ENCODE data around the gene DCT. TPM values are rescaled to one million over a fixed set of nuclear protein-coding genes. Genes with fewer than 3 reads are reported as not detected.

DCT gene
- total RNA-seq, 1 experiment from 2014 or later = 0.06 TPM

DNA sequence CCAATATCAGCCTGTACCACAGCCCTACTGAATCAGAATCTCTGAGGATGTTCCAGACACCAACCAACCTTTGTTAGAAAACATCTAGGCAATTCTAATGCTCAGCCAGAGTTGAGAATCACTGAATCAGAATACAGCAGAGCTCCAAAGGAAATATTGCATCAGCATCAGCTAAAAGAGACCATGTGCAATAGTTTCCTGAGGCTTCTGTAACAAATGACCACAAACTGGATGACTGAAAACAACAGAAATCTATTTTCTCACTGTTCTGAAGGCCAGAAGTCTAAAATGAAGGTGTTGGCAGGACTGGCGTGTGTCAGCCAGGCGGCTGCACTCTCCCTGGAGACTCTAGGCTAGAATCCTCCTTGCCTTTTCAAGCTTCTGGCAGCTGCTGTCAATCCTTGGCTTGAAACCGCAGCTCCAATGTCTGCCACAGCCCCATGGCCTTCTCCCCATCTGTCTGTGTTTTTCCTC is 1.2 kb upstream of the DCT start:
- peak in 1 of 2 experiments; percentile 17 for DNase-seq
- H3K27ac ChIP-seq = no peak overlapping the region
- H3K36me3 ChIP-seq = no peaks in the 10 kb centered on the region
- no peaks in the 10 kb centered on the region for H3K4me1 ChIP-seq
- no peaks in the 10 kb centered on the region for H3K27me3 ChIP-seq
- H3K9me3 ChIP-seq (replicated peaks) = no peaks in the 10 kb centered on the region
- no peak overlapping the region for H3K4me3 ChIP-seq

DNA sequence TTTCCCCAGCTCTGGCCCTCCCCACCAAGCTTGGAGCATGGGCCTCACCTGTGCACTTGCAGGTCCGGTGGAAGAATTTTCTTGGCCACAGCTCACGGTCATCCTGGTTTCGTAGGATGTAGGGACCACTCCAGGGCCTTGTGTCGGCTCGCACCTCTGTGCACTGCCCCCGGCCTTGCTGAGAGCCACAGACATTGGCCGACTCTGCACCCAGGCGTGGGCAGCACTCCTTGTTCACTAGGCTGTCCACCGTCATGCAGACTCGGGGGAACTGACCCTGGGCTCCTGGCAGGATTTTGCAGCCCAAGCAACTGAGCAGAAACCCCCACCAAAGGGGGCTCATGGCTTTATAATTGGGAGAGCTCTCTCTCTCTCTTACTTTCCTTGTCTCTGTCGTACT is 569 bp downstream of the DCT start:
- no peaks in the 10 kb centered on the region for H3K4me1 ChIP-seq
- H3K36me3 ChIP-seq = no peaks in the 10 kb centered on the region
- no peaks in the 10 kb centered on the region for H3K27me3 ChIP-seq
- no peaks in the 10 kb centered on the region for H3K9me3 ChIP-seq (replicated peaks)
- H3K27ac ChIP-seq = no peak overlapping the region
- DNase-seq = no peak
- H3K4me3 ChIP-seq = no peak overlapping the region

DNA sequence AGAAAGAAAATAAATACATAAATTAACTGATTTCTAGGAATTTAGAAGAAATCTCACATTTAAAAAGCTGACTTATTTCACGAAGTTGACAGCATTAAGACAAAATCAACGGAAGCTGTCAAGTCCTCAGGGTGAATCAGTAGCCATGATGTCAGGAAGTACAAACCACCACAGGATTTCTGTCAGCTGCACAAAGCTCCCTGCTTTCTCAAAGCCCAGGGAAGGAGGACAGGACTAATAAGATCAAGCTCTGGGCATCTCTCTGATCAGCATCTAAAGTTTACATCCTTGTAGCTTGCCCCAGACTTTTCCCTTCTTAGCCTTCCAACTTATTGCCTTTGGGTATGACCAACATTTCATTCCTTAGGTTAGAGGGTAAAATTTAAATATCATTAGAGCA is 9.4 kb downstream of the DCT start:
- no peaks in the 10 kb centered on the region for H3K9me3 ChIP-seq (replicated peaks)
- H3K27ac ChIP-seq = no peak overlapping the region
- no peak for DNase-seq
- H3K36me3 ChIP-seq = no peaks in the 10 kb centered on the region
- no peak overlapping the region for H3K4me3 ChIP-seq
- H3K27me3 ChIP-seq = no peaks in the 10 kb centered on the region
- no peaks in the 10 kb centered on the region for H3K4me1 ChIP-seq

DNA sequence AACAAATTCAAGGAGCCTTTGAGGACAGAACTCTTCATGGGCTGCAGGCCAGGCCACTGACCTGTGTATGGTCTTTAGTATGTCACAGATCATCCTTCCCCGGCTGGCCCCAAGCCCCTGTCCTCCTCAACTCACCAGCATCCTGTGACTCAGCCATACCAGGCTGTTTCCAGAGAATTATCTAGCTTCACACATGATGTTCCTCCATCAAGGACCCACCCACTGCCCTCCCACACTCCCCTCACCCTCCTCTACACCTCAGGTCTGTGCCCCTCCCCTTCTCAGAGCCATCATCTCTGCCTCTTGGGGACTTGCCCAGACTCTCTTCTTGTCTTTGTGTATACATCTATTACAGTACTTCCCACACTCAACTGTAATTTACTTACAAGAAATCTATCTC is 14.7 kb downstream of the DCT start:
- H3K27me3 ChIP-seq = no peaks in the 10 kb centered on the region
- no peaks in the 10 kb centered on the region for H3K4me1 ChIP-seq
- no peaks in the 10 kb centered on the region for H3K36me3 ChIP-seq
- DNase-seq = no peak
- no peaks in the 10 kb centered on the region for H3K9me3 ChIP-seq (replicated peaks)
- H3K27ac ChIP-seq = no peak overlapping the region
- no peak overlapping the region for H3K4me3 ChIP-seq

DNA sequence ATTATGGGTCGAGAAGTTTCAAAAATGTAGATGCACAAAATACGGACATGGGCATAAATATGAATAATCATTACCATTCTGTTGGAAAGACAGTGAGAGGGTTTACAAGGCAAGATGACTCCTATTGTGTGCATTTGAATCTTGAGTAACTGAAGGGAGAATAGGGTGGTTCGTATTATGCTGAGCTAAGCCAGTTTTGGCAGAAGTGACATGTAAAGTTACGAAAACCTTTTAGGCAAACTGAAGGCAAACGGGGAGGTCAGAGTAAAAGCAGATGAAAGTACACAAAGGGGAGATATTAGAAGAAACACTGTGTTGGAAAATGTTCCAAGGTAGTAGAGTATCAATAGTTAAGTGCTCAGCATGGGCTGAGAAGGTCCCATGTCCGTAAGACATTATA is 16.8 kb downstream of the DCT start:
- DNase-seq = no peak
- Histone ChIP-seq H3K27me3 (no peaks in the 10 kb centered on the region), H3K4me1 (no peaks in the 10 kb centered on the region), H3K9me3 (replicated peaks) (no peaks in the 10 kb centered on the region), H3K27ac (no peak overlapping the region), H3K4me3 (no peak overlapping the region), H3K36me3 (no peaks in the 10 kb centered on the region)

DNA sequence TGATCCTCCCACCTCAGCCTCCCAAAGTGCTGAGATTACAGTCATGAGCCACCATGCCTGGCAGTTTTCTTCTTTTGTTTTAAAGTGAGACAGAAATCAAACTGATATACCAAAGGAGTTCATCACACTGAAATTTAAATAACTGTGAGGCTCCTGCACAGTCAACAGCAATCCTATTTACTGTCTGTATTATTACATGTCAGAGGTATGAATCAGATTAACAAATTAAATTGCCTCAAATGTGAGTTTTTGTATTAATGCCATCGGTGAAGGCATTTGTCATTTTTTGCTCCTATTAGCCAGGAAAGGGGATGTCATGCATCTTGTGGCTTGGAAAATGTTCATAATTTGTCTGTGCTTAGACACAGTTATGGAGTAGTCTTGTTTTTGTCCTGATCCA is 20.4 kb downstream of the DCT start:
- Histone ChIP-seq H3K4me3 (no peak overlapping the region), H3K36me3 (no peaks in the 10 kb centered on the region), H3K4me1 (no peaks in the 10 kb centered on the region), H3K9me3 (replicated peaks) (no peaks in the 10 kb centered on the region), H3K27me3 (no peaks in the 10 kb centered on the region), H3K27ac (no peak overlapping the region)
- no peak for DNase-seq

DNA sequence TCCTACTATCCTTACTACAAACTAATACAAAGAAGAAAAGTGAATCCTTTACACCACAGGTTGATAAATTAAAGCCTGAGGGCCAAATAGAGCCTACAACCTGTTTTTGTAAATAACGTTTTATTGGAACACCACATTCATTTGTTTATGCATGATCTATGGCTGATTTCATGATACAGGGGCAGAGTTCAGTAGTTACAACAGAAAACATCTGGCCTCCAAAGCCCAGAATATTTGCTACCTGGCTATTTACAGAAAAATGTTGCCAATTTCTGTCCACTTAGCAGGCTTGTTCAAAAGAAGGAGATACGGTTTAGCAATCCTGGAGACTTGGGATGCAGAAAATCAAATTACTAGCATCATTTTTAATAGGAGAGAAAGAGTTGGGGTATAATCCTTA is 24.1 kb downstream of the DCT start:
- Histone ChIP-seq H3K4me1 (no peaks in the 10 kb centered on the region), H3K36me3 (no peaks in the 10 kb centered on the region), H3K27me3 (no peaks in the 10 kb centered on the region), H3K4me3 (no peak overlapping the region), H3K9me3 (replicated peaks) (no peaks in the 10 kb centered on the region), H3K27ac (no peak overlapping the region)
- DNase-seq = no peak

DNA sequence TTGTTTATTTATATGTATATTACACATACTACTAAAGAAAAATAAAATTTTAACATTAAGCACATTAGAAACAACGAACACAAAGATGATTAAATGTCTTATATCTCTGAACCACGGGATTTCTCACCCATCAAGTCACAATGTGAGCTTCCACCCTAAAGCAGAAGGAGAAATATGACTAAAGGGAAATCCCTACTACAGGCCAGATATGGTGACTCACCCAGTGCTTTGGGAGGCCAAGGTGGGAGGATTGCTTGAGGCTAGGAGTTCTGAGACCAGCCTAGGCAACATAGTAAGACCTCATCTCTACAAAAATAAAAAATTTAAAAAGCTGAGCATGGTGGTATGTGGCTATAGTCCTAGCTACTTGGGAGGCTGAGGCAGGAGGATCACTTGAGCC is 24.6 kb downstream of the DCT start:
- H3K4me1 ChIP-seq = no peaks in the 10 kb centered on the region
- no peak overlapping the region for H3K4me3 ChIP-seq
- no peaks in the 10 kb centered on the region for H3K27me3 ChIP-seq
- no peak overlapping the region for H3K27ac ChIP-seq
- H3K9me3 ChIP-seq (replicated peaks) = no peaks in the 10 kb centered on the region
- DNase-seq = no peak
- no peaks in the 10 kb centered on the region for H3K36me3 ChIP-seq

DNA sequence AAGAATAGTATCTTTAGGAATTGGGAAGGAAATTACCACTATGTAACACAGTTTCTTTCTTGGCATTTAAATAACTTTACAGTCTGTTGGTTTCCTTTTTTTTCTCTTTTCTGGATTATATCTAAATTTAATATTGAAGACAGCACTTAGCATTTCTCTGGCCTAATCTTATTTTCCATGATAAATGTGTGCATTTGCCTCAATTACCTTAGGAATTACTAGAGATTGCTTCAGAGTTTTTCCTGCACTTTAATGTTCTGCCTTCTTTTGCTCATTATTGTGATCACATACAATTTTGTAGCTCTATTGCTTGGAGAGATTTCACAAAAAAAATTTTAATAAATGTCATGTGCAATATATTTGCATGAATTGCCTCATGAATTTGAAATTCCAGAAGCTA is 25.1 kb downstream of the DCT start:
- H3K27ac ChIP-seq = no peak overlapping the region
- H3K4me3 ChIP-seq = no peak overlapping the region
- no peaks in the 10 kb centered on the region for H3K27me3 ChIP-seq
- H3K9me3 ChIP-seq (replicated peaks) = no peaks in the 10 kb centered on the region
- H3K4me1 ChIP-seq = no peaks in the 10 kb centered on the region
- DNase-seq = no peak
- no peaks in the 10 kb centered on the region for H3K36me3 ChIP-seq

DNA sequence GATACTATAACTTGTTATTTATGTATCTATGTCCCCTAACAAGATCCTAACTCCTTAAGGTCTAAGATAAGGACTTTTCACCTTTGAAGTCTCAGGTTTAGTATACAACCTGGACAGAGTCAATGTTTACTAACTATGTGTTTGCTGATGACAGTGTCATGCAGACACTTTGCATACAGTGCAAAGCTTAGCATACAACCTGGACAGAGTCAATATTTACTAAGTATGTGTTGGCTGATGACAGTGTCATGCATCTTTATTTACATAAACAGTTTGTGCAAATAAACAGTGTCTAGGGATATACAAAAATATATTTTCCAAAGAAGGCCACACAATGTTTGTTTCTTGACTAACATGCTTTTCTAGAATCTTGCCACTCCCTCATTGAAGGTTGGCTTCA is 34.7 kb downstream of the DCT start:
- H3K9me3 ChIP-seq (replicated peaks) = no peaks in the 10 kb centered on the region
- no peaks in the 10 kb centered on the region for H3K27me3 ChIP-seq
- no peak for DNase-seq
- no peak overlapping the region for H3K4me3 ChIP-seq
- H3K36me3 ChIP-seq = no peaks in the 10 kb centered on the region
- no peaks in the 10 kb centered on the region for H3K4me1 ChIP-seq
- H3K27ac ChIP-seq = no peak overlapping the region

DNA sequence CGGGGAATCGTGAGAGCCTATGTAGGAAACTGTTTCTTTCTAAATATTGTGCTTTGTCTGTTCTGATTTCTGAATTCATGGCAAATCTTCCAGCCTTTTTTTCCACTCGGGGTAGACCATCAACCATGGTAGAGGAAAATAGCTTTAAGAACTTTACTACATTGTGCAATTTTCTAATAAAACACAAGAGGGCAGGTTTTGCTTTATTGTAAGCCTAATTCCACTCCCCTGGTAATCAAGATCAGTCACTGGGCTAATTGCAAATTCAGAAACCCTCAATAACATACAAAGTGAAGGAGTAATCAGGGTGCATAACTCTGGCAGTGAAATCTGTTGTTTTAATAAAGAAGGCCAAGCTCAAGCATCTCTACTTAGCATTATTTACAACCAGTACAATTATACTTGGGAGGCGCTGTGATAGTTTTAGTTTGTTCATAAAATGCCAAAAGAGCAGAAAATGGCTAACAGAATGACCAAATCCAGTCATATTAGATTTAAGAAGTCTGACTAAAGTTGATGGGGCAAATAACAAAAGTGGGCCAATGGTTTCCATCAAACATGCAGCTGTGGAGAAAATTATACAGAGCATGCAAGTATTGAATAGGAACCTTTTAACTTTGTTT is 43.8 kb downstream of the DCT start:
- no peaks in the 10 kb centered on the region for H3K36me3 ChIP-seq
- no peak overlapping the region for H3K4me3 ChIP-seq
- no peaks in the 10 kb centered on the region for H3K27me3 ChIP-seq
- no peaks in the 10 kb centered on the region for H3K4me1 ChIP-seq
- peak in 1 of 2 experiments; percentile 68 for DNase-seq
- H3K9me3 ChIP-seq (replicated peaks) = no peaks in the 10 kb centered on the region
- H3K27ac ChIP-seq = no peak overlapping the region

DNA sequence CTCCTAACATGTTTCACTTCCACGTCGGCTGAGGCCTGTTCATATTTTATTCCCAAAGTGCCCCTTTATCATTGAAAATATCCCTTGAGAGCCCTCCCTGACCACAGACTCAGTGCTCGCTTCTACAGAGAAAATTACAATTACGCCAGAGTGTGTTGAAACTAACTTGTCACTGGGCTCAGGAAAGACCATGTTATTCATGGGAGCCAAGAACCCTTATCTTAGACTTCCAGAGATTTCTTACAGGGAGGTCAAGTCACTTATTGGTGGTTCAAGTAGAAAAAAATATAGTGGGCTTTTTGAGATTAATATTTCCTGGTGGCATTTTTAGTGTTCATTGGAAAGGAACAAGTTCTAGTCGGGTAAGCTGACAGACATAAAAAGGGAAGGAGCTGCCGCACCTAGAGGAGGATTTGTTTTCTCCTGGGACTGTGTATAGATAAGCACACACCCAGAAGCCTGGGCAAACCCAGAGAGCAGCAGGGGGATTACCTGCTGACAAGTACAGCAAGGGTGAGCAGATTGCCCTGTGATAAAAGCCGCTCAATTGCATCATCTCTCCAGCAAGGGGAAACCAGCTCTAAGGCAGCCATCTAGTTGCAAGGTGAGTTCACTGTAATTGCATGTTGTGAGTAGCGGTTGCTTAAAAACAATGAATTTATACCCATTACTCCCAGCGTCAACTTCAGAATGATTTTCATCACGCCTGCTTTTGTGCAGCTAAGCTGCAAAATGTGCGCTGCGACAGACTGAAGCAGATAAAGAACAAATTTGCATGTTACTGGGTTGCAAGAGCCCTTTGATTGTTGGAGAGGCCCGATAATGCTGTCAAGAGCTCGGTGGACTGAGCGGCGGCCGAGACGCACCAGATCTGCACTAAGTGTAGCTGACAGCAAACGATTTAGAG is 46.2 kb downstream of the DCT start:
- no peaks in the 10 kb centered on the region for H3K36me3 ChIP-seq

DNA sequence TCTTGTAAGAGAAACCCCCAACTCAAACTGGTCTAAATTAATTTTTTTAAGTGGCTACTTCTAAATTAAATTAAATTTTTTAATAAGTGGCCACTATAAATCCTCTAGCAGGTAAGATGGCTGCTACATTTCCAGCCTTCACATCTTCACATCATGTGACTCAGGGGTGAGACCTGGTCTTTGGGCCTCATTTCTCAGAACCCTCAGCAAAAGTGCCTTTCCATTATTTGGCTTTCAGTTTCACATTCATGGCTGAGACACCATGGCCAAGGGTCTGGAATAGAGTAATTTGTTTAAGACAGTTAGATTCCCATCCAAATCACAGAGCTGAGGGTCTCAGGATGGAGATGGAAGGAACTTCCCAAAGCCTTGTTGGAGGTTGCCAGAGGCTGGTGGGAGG is 47.5 kb downstream of the DCT start:
- Histone ChIP-seq H3K4me3 (no peak overlapping the region), H3K27me3 (no peaks in the 10 kb centered on the region)

More for the DNA sequence above, 46.2 kb downstream of the DCT start:
- Histone ChIP-seq H3K9me3 (replicated peaks) (no peaks in the 10 kb centered on the region), H3K27me3 (no peaks in the 10 kb centered on the region), H3K4me3 (no peak overlapping the region), H3K4me1 (no peaks in the 10 kb centered on the region), H3K27ac (no peak overlapping the region)
- no peak for DNase-seq

DNA sequence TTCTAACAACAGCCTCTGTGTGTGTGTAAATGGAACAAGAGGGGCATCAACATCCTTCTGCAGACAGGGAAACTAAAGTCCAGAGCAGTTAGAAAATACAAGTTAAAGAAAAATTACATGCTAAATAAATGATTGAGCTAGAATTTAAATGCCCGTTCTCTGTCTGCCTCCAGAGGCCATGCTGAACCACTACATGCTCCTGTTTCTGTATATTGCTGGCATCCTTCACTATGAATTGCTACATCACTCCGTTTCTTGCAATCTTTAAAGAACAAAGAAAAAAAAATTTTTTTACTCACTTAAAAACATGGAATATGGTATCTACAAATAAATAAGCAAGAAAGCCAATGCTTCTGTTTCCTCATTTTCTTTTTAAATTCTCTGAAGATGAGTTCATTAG is 47.9 kb downstream of the DCT start:
- Histone ChIP-seq H3K27me3 (no peaks in the 10 kb centered on the region), H3K9me3 (replicated peaks) (no peaks in the 10 kb centered on the region), H3K4me3 (no peak overlapping the region), H3K27ac (no peak overlapping the region), H3K36me3 (no peaks in the 10 kb centered on the region), H3K4me1 (no peaks in the 10 kb centered on the region)
- DNase-seq = no peak

More for the DNA sequence above, 47.5 kb downstream of the DCT start:
- Histone ChIP-seq H3K9me3 (replicated peaks) (no peaks in the 10 kb centered on the region), H3K4me1 (no peaks in the 10 kb centered on the region), H3K27ac (no peak overlapping the region), H3K36me3 (no peaks in the 10 kb centered on the region)
- no peak for DNase-seq

DNA sequence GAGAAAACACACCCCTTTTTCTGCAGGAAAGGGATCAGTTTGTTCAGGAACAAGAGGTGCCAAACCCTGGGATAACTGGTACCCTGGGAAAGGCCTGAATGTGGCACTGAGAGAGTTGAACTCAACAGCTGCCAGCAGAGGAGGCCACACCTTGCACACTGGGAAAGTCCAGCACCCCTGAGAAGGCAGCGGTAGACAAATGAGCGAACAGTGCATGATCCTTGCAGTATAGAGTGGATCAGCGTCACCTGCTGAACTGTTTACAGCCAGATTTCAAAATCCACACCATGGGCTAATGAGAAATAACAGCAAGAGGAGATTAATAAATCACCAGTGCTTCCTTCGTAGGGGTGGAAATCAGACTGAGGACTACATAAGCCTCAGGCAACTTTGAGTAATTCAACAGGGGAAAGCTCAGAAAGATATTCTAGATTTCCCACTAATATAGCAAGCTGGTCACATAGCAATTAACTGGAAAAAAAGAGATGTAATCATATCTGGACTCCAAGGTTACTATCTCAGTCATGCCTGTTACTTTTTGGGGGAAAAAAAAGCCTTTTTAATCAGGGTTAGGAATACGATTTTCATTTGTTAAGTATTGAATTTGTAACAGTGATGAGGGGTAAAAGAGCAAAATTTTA is 52.0 kb downstream of the DCT start:
- H3K4me3 ChIP-seq = no peak overlapping the region
- H3K27ac ChIP-seq = no peak overlapping the region
- H3K9me3 ChIP-seq (replicated peaks) = no peaks in the 10 kb centered on the region

More for the DNA sequence above, 52.0 kb downstream of the DCT start:
- peak; percentile 2 to 20 for DNase-seq
- Histone ChIP-seq H3K27me3 (no peaks in the 10 kb centered on the region), H3K4me1 (no peaks in the 10 kb centered on the region), H3K36me3 (no peaks in the 10 kb centered on the region)

Data from SJCRH30 (cell line).